H1 (cell line): ENCODE results near the gene TMEM120B. TPM values are rescaled to one million over a fixed set of nuclear protein-coding genes. Genes with fewer than 3 reads are reported as not detected.

Source experiments
- CTCF ChIA-PET: fragments of 300-600 bp; sonication (Branson Sonifier 250); formaldehyde crosslinking; loops from one replicate; lab custom pipeline; 2021; ENCODE audit not compliant: partially characterized antibody; lab: Charles Lee
- POLR2A ChIA-PET: fragments of 300-600 bp; sonication (Branson Sonifier 250); formaldehyde crosslinking; loops from one replicate; lab custom pipeline; 2021; ENCODE audit warnings: inconsistent platforms; ENCODE audit not compliant: partially characterized antibody; lab: Charles Lee
- DNase-seq, 2 experiments: peaks; one replicate each; pipeline versions ENCODE4 v3.0.0 to v3.0.0-alpha.2; 2010 to 2022; ENCODE audit warnings: low spot score in 2 of 2, low read depth in 1 of 2, mixed read lengths in 1 of 2
- FAIRE-seq: peaks from 2 replicates; lab custom pipeline; 2011; peaks lifted over from hg19 to GRCh38; lab: Jason Lieb, UNC
- H2AFZ ChIP-seq: 2 replicates; pipeline ENCODE4 v1.8.1; 2012; ENCODE audit warnings: low read length, inconsistent platforms
- H2AK5ac ChIP-seq: 2 replicates; pipeline ENCODE4 v1.6.1; 2013; ENCODE audit warnings: low read depth, low read length
- H2BK120ac ChIP-seq: replicated peaks from 2 replicates; pipeline ENCODE3; 2013; ENCODE audit warnings: low read depth, low read length, inconsistent platforms
- H2BK12ac ChIP-seq: 2 replicates; pipeline ENCODE4 v1.6.1; 2013; ENCODE audit warnings: low read depth, low read length
- H2BK15ac ChIP-seq: 2 replicates; pipeline ENCODE4 v1.6.1; 2013; ENCODE audit warnings: low read length
- H2BK20ac ChIP-seq: 2 replicates; pipeline ENCODE4 v1.6.1; 2013; ENCODE audit warnings: low read length
- H2BK5ac ChIP-seq: 2 replicates; pipeline ENCODE4 v1.6.1; 2013; ENCODE audit warnings: low read depth, low read length
- H3K14ac ChIP-seq: 2 replicates; pipeline ENCODE4 v1.6.1; 2013; ENCODE audit warnings: inconsistent platforms; ENCODE audit not compliant: insufficient read length
- H3K18ac ChIP-seq: 2 replicates; pipeline ENCODE4 v1.6.1; 2013; ENCODE audit warnings: low read length; ENCODE audit errors: extremely low read depth
- H3K23ac ChIP-seq: 2 replicates; pipeline ENCODE4 v1.6.1; 2013; ENCODE audit warnings: inconsistent platforms; ENCODE audit not compliant: insufficient read length
- H3K23me2 ChIP-seq: 2 replicates; pipeline ENCODE4 v1.6.1; 2013; ENCODE audit warnings: low read depth, low read length
- H3K27ac ChIP-seq: 2 replicates; pipeline ENCODE4 v1.6.1; 2011; ENCODE audit warnings: low read depth, low read length, inconsistent platforms
- H3K27me3 ChIP-seq, 4 experiments: replicated peaks in 1 of 4; 1 replicate in 1 of 4; 2 replicates in 3 of 4; pipeline versions ENCODE4 v1.6.1 to v1.8.1; 2011 to 2013; ENCODE audit warnings: low read length in 3 of 4, mild to moderate bottlenecking in 3 of 4, inconsistent platforms in 2 of 4, mixed read lengths in 2 of 4, moderate library complexity in 1 of 4; ENCODE audit not compliant: control insufficient read depth in 3 of 4, insufficient read depth in 3 of 4; ENCODE audit errors: extremely low read depth in 1 of 4
- H3K36me3 ChIP-seq, 4 experiments: 2 replicates each; pipeline versions ENCODE4 v1.6.1 to v1.8.1; 2011 to 2013; ENCODE audit warnings: mild to moderate bottlenecking in 4 of 4, low read length in 3 of 4, moderate library complexity in 2 of 4, control low read depth in 1 of 4, inconsistent platforms in 1 of 4; ENCODE audit not compliant: insufficient read depth in 4 of 4, control insufficient read depth in 2 of 4
- H3K4ac ChIP-seq: replicated peaks from 2 replicates; pipeline ENCODE3; 2013; ENCODE audit warnings: low read length, low read depth, mixed read lengths, inconsistent platforms; ENCODE audit not compliant: insufficient read length
- H3K4me1 ChIP-seq, 4 experiments: replicated peaks in 1 of 4; 1 replicate in 1 of 4; 2 replicates in 3 of 4; pipeline versions ENCODE4 v1.6.1 to v1.8.1; 2011 to 2013; ENCODE audit warnings: low read length in 3 of 4, inconsistent platforms in 2 of 4, mixed read lengths in 1 of 4; ENCODE audit not compliant: insufficient read depth in 4 of 4, control insufficient read depth in 3 of 4
- H3K4me2 ChIP-seq, 2 experiments: 2 replicates each; pipeline versions ENCODE4 v1.6.1 to v1.8.1; 2011 to 2013; ENCODE audit warnings: low read depth in 2 of 2, low read length in 2 of 2, control low read depth in 1 of 2, inconsistent platforms in 1 of 2, mild to moderate bottlenecking in 1 of 2; ENCODE audit not compliant: insufficient read depth in 1 of 2
- H3K4me3 ChIP-seq, 4 experiments: fragments of 200-600, 300-600 bp in 1 of 4; sonication (generic), shearing (Covaris generic), sonication (Bioruptor Twin) in 1 of 4; 2 replicates each; pipeline versions ENCODE4 v1.5.1 to v1.8.1; 2011 to 2016; ENCODE audit warnings: low read length in 4 of 4, low read depth in 3 of 4, control low read depth in 2 of 4, inconsistent platforms in 2 of 4, mild to moderate bottlenecking in 2 of 4, mixed read lengths in 1 of 4, moderate library complexity in 1 of 4; ENCODE audit not compliant: insufficient read depth in 2 of 4; ENCODE audit errors: extremely low read depth in 1 of 4
- H3K56ac ChIP-seq: replicated peaks from 2 replicates; pipeline ENCODE3; 2013; ENCODE audit warnings: low read depth, mild to moderate bottlenecking, mixed read lengths, low read length, inconsistent platforms; ENCODE audit not compliant: insufficient read length
- H3K79me1 ChIP-seq: 2 replicates; pipeline ENCODE4 v1.6.1; 2013; ENCODE audit warnings: low read depth, low read length, control low read depth
- H3K79me2 ChIP-seq, 2 experiments: 2 replicates each; pipeline versions ENCODE4 v1.6.1 to v1.8.1; 2012 to 2013; ENCODE audit warnings: low read length in 2 of 2, mild to moderate bottlenecking in 2 of 2, inconsistent platforms in 1 of 2; ENCODE audit not compliant: insufficient read depth in 2 of 2, control insufficient read depth in 1 of 2
- H3K9ac ChIP-seq, 4 experiments: replicated peaks in 1 of 4; 1 replicate in 1 of 4; 2 replicates in 3 of 4; pipeline versions ENCODE4 v1.6.1 to v1.8.1; 2011 to 2013; ENCODE audit warnings: low read depth in 3 of 4, low read length in 3 of 4, control low read depth in 2 of 4, mild to moderate bottlenecking in 2 of 4, moderate library complexity in 2 of 4, inconsistent platforms in 1 of 4; ENCODE audit errors: extremely low read depth in 1 of 4
- H3K9me3 ChIP-seq, 2 experiments: 2 replicates each; pipeline versions ENCODE4 v1.6.1 to v1.8.1; 2012 to 2013; ENCODE audit warnings: mild to moderate bottlenecking in 2 of 2, moderate library complexity in 2 of 2, control low read depth in 1 of 2, inconsistent platforms in 1 of 2, low read depth in 1 of 2, low read length in 1 of 2, mixed read lengths in 1 of 2; ENCODE audit not compliant: insufficient read depth in 2 of 2
- H4K20me1 ChIP-seq, 2 experiments: replicated peaks in 1 of 2; 2 replicates each; pipeline versions ENCODE3 to v1.8.1; 2011 to 2013; ENCODE audit warnings: inconsistent platforms in 2 of 2, low read length in 2 of 2, mild to moderate bottlenecking in 1 of 2; ENCODE audit not compliant: insufficient read depth in 2 of 2, control insufficient read depth in 1 of 2
- H4K5ac ChIP-seq: 2 replicates; pipeline ENCODE4 v1.6.1; 2013; ENCODE audit warnings: low read length, low read depth, mixed read lengths, inconsistent platforms; ENCODE audit not compliant: insufficient read length
- H4K8ac ChIP-seq: 2 replicates; pipeline ENCODE4 v1.8.0; 2013; ENCODE audit warnings: mild to moderate bottlenecking, moderate library complexity, low read length, inconsistent platforms; ENCODE audit not compliant: insufficient read depth; ENCODE audit errors: extremely low read depth
- H4K91ac ChIP-seq: replicated peaks from 2 replicates; pipeline ENCODE3; 2013; ENCODE audit warnings: low read length, mixed read lengths, inconsistent platforms; ENCODE audit not compliant: insufficient read length
- BCL11A ChIP-seq, 2 experiments: IDR thresholded peaks; one replicate each; pipeline ENCODE4 v1.6.1; 2011; ENCODE audit warnings: low read depth in 2 of 2, low read length in 2 of 2, mild to moderate bottlenecking in 2 of 2
- JUND ChIP-seq: IDR thresholded peaks from 2 replicates; pipeline ENCODE4 v1.6.1; 2011; ENCODE audit warnings: mild to moderate bottlenecking, improper control_type of control experiment, low read length
- KDM5A ChIP-seq: fragments of 200-600 bp; IDR thresholded peaks from 2 replicates; pipeline ENCODE4 v1.7.1; 2012; ENCODE audit warnings: mild to moderate bottlenecking, low read length, inconsistent platforms, mixed read lengths
- SAP30 ChIP-seq: fragments of 300-600 bp; sonication (generic); IDR thresholded peaks from 2 replicates; pipeline ENCODE4 v1.7.1; 2012; ENCODE audit warnings: low read length, moderate library complexity, mild to moderate bottlenecking, inconsistent platforms; ENCODE audit not compliant: insufficient read depth, insufficient replicate concordance
- SIX5 ChIP-seq: IDR thresholded peaks from 2 replicates; pipeline ENCODE4 v1.6.1; 2011; ENCODE audit warnings: mild to moderate bottlenecking, low read depth, low read length
- TAF7 ChIP-seq: optimal IDR thresholded peaks from 2 replicates; pipeline ENCODE3; 2011; ENCODE audit warnings: low read depth, mild to moderate bottlenecking, inconsistent platforms, low read length, moderate library complexity, borderline replicate concordance
- WGBS, 2 experiments: shearing (Covaris generic) in 1 of 2; methylation state at CpG; one replicate each; pipeline versions ENCODE4 v1.1.6 to v1.1.7; 2013 to 2015; ENCODE audit warnings: low lambda C conversion rate in 2 of 2, mixed read lengths in 2 of 2, inconsistent platforms in 1 of 2, low coverage in 1 of 2, missing lambda C conversion rate in 1 of 2; ENCODE audit not compliant: insufficient replicate concordance in 2 of 2, insufficient coverage in 1 of 2, insufficient read length in 1 of 2; ENCODE audit errors: extremely low coverage in 1 of 2, missing lambda C conversion rate in 1 of 2; 5-methylcytosine and 5-hydroxymethylcytosine counted together
- polyA plus RNA-seq, 7 experiments: library from polyadenylated mRNA; depleted of rRNA in 3 of 7; stranded (reverse) in 5 of 7; unstranded in 2 of 7; fragments of >200 nt in 5 of 7; fragments of 200-250 nt in 2 of 7; gene quantifications; 1 replicate in 5 of 7; 2 replicates in 1 of 7; 4 replicates in 1 of 7; pipeline versions ENCODE4 v1.2.1 to v1.2.3, GENCODE V29; 2011 to 2013; ENCODE audit warnings: missing spikeins in 2 of 7, mixed read lengths in 2 of 7
- total RNA-seq: library from RNA; stranded (reverse); fragmentation: NEBNext Ultra II Directional; extraction: Animal tissue kit (Norgen Biotek cat#: 25700); gene quantifications from 2 replicates; pipeline ENCODE4 v1.2.1, GENCODE V29; 2021
- TF ChIP-seq, protein P1 (sequence below), 3 experiments: IDR thresholded peaks; 1 replicate in 2 of 3; 2 replicates in 1 of 3; pipeline versions ENCODE4 v1.5.1 to v1.6.1; 2011; ENCODE audit warnings: low read length in 3 of 3, mild to moderate bottlenecking in 3 of 3, inconsistent platforms in 2 of 3, low read depth in 1 of 3, moderate library complexity in 1 of 3; ENCODE audit not compliant: insufficient read depth in 1 of 3; ENCODE audit errors: control extremely low read depth in 1 of 3

The TMEM120B gene
- total and polyA plus RNA-seq, 2 of the 8 experiments (the other 6 are each of a cell fraction or from before 2014, with no cell fraction given): 22.0 to 29.1 TPM

DNA sequence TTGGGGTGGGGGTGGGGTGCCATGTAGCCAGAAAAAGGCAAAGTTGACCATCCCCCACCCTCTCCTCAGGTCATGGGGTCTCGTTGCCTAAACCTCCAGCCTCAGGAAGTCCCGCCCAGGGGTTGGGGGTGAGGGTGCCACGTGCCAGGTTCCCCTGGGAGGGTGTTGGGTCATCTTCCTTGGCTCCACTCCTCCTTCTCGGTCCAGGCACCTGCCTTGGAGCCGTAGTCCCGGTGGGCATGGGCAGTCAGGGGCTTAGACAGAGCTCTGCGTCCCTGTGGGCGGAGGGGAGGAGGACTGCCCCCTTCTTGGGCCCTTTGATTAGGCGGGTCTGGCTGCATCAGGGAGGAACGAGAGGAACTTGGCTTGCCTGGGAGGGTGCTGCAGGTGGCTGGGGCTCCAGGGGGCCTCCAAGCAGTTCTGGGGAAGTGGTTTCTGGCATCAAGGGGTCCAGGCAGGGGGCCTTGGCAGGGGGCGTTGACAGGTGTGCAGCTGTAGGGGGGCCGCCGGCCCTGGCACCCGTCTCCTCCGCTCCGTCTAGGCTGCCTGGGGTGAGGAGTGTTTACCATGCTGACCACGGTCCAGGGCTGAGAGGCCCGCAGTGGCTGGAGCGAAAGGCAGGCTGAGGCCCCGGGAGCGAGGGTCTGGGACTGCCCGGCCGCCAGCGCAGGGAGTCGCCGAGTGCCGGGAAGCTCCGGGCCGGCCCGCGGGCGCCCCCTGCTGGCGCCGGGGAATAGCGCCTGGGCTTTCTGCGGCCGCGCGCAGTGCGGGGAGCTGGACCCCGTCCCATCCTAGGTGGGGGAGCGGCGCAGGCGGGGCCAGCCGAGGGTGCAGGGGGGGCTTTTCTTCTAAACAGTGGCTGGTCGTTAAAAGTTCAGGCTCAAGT is 99.1 kb downstream of the TMEM120B start:
- Histone ChIP-seq H3K4me1 (peaks cover 7 to 32% (median 18%) of the 10 kb centered on the region in 4 experiments), H3K4me3 (peak overlapping the region; percentile 70 to 83 (median 76)), H3K23me2 (peaks cover 9% of the 10 kb centered on the region), H2BK20ac (no peak overlapping the region), H2BK120ac (no peak overlapping the region), H3K14ac (no peak overlapping the region), H2BK12ac (peak overlapping the region; percentile 40; the same call in 1 of the 2 replicates), H3K56ac (peak overlapping the region; percentile 94), H4K8ac (peak overlapping the region; percentile 38; the same call in 1 of the 2 replicates), H3K4me2 (peak overlapping the region; percentile 88 to 97), H2AK5ac (no peak overlapping the region), H3K4ac (peak overlapping the region; percentile 80), H3K9me3 (no peaks in the 10 kb centered on the region), H3K79me2 (peaks cover 0 to 41% of the 10 kb centered on the region in 2 experiments; a peak in 2 of 4 replicates), H3K18ac (peak overlapping the region; percentile 97), H3K23ac (no peak overlapping the region), H3K9ac (peak overlapping the region in 3 of 4 experiments; percentile 14 to 61 (median 36); a peak in 4 of 7 replicates), H3K27ac (peak overlapping the region; percentile 42; the same call in 1 of the 2 replicates), H4K5ac (peak overlapping the region; percentile 98), H3K79me1 (peaks cover 12% of the 10 kb centered on the region), H4K91ac (peak overlapping the region; percentile 36), H3K27me3 (no peaks in the 10 kb centered on the region), H4K20me1 (peaks cover 0 to 10% of the 10 kb centered on the region in 2 experiments), H2BK5ac (peak overlapping the region; percentile 93), H3K36me3 (peaks cover 4 to 40% (median 19%) of the 10 kb centered on the region in 4 experiments; a peak in 7 of 8 replicates), H2BK15ac (peak overlapping the region; percentile 55; the same call in 1 of the 2 replicates), H2AFZ (no peak overlapping the region)
- 4% methylated on average over 39 of the region's 46 CpGs; no CpG with 5 or more reads in 1 of the 2 experiments for WGBS, 2 experiments
- POLR2A ChIA-PET: interaction anchor here (0.6 to 27.9 kb wide), 14 partner anchors 11 to 964 kb away, joined by 3 to 958 read pairs (median 4); partner anchors contain the start of genes PSMD9, RHOF, SETD1B and TMEM120B
- FAIRE-seq: no peak
- CTCF ChIA-PET: interaction anchor here (0.5 to 12.0 kb wide), 35 partner anchors 9 to 374 kb away, joined by 3 to 363 read pairs (median 4); partner anchors contain the start of genes HPD, ORAI1, PSMD9 and RHOF
- peak in 1 of 2 experiments; percentile 89 for DNase-seq
- TF ChIP-seq TAF7: peak; percentile 64
- TF ChIP-seq, protein P1, sequence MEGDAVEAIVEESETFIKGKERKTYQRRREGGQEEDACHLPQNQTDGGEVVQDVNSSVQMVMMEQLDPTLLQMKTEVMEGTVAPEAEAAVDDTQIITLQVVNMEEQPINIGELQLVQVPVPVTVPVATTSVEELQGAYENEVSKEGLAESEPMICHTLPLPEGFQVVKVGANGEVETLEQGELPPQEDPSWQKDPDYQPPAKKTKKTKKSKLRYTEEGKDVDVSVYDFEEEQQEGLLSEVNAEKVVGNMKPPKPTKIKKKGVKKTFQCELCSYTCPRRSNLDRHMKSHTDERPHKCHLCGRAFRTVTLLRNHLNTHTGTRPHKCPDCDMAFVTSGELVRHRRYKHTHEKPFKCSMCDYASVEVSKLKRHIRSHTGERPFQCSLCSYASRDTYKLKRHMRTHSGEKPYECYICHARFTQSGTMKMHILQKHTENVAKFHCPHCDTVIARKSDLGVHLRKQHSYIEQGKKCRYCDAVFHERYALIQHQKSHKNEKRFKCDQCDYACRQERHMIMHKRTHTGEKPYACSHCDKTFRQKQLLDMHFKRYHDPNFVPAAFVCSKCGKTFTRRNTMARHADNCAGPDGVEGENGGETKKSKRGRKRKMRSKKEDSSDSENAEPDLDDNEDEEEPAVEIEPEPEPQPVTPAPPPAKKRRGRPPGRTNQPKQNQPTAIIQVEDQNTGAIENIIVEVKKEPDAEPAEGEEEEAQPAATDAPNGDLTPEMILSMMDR (IDR thresholded peaks at IDR 0.05; ENCODE audit: control extremely low read depth in 1 of 3, insufficient read depth in 1 of 3, low read depth in 1 of 3, low read length in 3 of 3): peak in 2 of 3 experiments; percentile 69 to 95; a peak in 3 of 4 replicates
- no peak for TF ChIP-seq SIX5
- TF ChIP-seq JUND: 0 out of 2 replicates have a peak, but pooled peaks have one; percentile 35
- TF ChIP-seq SAP30: no peak
- TF ChIP-seq BCL11A (IDR thresholded peaks at IDR 0.05; ENCODE audit: low read depth in 2 of 2, low read length in 2 of 2): no peak
- TF ChIP-seq KDM5A: peak; percentile 52; the same call in 1 of the 2 replicates
